HEK293 (cell line): ENCODE data around the gene FAM131B.

ENCODE experiments used
- HIC1 ChIP-seq: fragments of 450-650 bp; formaldehyde crosslinking; IDR thresholded peaks from 2 replicates; pipeline ENCODE4 v1.5.1; 2016; ENCODE audit warnings: missing biosample characterization, missing genetic modification characterization
- PRDM2 ChIP-seq: fragments of 450-650 bp; formaldehyde crosslinking; IDR thresholded peaks from 2 replicates; pipeline ENCODE4 v1.5.1; 2016; ENCODE audit warnings: missing biosample characterization, missing genetic modification characterization, borderline replicate concordance
- REST ChIP-seq: fragments of 450-650 bp; formaldehyde crosslinking; IDR thresholded peaks from 2 replicates; pipeline ENCODE4 v1.5.1; 2016; ENCODE audit warnings: missing biosample characterization, missing genetic modification characterization
- WT1 ChIP-seq: fragments of 450-650 bp; formaldehyde crosslinking; IDR thresholded peaks from 2 replicates; pipeline ENCODE4 v1.5.1; 2016; ENCODE audit warnings: missing biosample characterization, missing genetic modification characterization
- ZFHX2 ChIP-seq: fragments of 450-650 bp; formaldehyde crosslinking; conservative IDR thresholded peaks from 2 replicates; pipeline ENCODE4 v1.5.1; 2016; ENCODE audit warnings: missing biosample characterization, missing genetic modification characterization
- ZFP41 ChIP-seq: fragments of 450-650 bp; formaldehyde crosslinking; IDR thresholded peaks from 2 replicates; pipeline ENCODE4 v1.5.1; 2016; ENCODE audit warnings: missing biosample characterization, missing genetic modification characterization, borderline replicate concordance
- ZNF10 ChIP-seq: fragments of 450-650 bp; formaldehyde crosslinking; IDR thresholded peaks from 2 replicates; pipeline ENCODE4 v1.5.1; 2017; ENCODE audit warnings: missing biosample characterization, missing genetic modification characterization
- ZNF423 ChIP-seq: fragments of 450-650 bp; formaldehyde crosslinking; IDR thresholded peaks from 2 replicates; pipeline ENCODE4 v1.5.1; 2016; ENCODE audit warnings: missing biosample characterization, missing genetic modification characterization
- ZNF544 ChIP-seq: fragments of 450-650 bp; formaldehyde crosslinking; IDR thresholded peaks from 2 replicates; pipeline ENCODE4 v1.5.0; 2017; ENCODE audit warnings: missing biosample characterization, missing genetic modification characterization
- ZNF600 ChIP-seq: fragments of 450-650 bp; formaldehyde crosslinking; IDR thresholded peaks from 2 replicates; pipeline ENCODE4 v1.5.1; 2016; ENCODE audit warnings: missing biosample characterization, missing genetic modification characterization
- ZNF624 ChIP-seq: fragments of 450-650 bp; formaldehyde crosslinking; IDR thresholded peaks from 2 replicates; pipeline ENCODE4 v1.5.1; 2017; ENCODE audit warnings: missing biosample characterization, missing genetic modification characterization
- ZNF639 ChIP-seq: fragments of 450-650 bp; formaldehyde crosslinking; IDR thresholded peaks from 2 replicates; pipeline ENCODE4 v1.5.1; 2016; ENCODE audit warnings: missing biosample characterization, missing genetic modification characterization

FAM131B gene

GRCh38 chr7:143385891-143386781 is 23.6 kb upstream of the FAM131B start (continued):
- TF ChIP-seq PRDM2 (tag by site-specific recombination) = no peak
- TF ChIP-seq ZFP41 (tag by site-specific recombination) = no peak
- TF ChIP-seq HIC1 (tag by site-specific recombination) = 0 out of 2 replicates have a peak, but pooled peaks have one; percentile 20
- 0 out of 2 replicates have a peak, but pooled peaks have one; percentile 16 for TF ChIP-seq ZFHX2
- TF ChIP-seq ZNF624 (tag by site-specific recombination) = no peak
- no peak for TF ChIP-seq REST (tag by site-specific recombination)
- peak; percentile 38; the same call in 1 of the 2 replicates for TF ChIP-seq ZNF600
- TF ChIP-seq ZNF10 (tag by site-specific recombination) = peak; percentile 12; the same call in 1 of the 2 replicates
- no peak for TF ChIP-seq ZNF423
- no peak for TF ChIP-seq ZNF544 (tag by site-specific recombination)
- TF ChIP-seq ZNF639 = no peak
- TF ChIP-seq WT1 (tag by site-specific recombination) = no peak
